Fibroblast of lung (primary cell): ENCODE measurements around the gene PCF11.

Experiments
- EZH2 ChIP-seq: IDR thresholded peaks from 2 replicates; pipeline ENCODE4 v1.5.1; 2012; ENCODE audit warnings: low read length, control low read depth, mild to moderate bottlenecking; ENCODE audit errors: missing control alignments
- TF ChIP-seq, protein P1 (sequence below), 2 donors: IDR thresholded peaks in 1 of 2; conservative IDR thresholded peaks in 1 of 2; 1 replicate in 1 of 2; 2 replicates in 1 of 2; pipeline ENCODE4 v1.5.1; 2011 to 2012; ENCODE audit warnings: low read length in 2 of 2, control low read depth in 1 of 2, inconsistent platforms in 1 of 2, low read depth in 1 of 2, mild to moderate bottlenecking in 1 of 2

DNA sequence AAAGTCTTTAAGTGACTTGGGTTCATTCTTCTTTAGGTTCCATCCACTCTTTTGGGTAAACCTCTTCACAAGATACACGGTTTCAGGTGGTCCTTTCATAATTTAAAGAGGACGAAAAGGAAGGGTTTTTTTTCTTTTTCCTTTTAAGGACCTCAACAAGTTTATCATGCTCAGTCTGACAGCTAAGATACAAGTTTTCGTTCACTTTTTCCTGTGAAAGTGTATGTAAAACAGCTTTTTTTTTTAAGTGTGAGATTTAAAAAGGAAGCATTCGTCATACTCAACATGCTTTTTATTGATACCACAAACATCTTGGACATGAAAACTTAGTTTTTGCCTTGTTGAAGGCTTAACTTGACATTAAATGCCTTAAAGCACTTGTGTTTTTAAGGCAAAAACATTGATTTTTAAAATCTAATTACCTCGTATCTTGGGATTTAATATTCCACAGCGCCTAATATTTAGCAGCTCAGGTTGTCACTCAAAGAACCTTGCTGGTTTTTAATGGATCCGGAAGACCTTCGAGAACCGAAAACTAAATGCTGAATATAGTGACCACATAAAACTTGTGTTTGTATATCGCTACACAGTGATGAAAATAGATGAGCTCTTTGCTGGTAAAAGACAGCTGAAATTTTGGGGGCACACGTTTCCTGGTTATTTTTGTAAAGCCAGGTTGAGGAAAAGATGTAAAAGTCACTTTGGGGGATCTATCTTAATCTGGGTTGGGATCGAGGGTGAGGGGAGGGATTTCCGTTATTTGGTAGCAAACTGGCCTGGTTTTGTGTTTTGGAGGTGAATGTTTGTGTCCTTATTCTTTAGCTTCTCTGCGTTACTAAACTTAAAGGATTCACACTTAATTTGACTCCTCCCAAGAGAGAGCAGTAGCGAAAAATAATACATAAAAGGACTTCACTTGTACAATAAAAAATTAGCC is 2.3 kb downstream of the PCF11 start:
- TF ChIP-seq, protein P1, sequence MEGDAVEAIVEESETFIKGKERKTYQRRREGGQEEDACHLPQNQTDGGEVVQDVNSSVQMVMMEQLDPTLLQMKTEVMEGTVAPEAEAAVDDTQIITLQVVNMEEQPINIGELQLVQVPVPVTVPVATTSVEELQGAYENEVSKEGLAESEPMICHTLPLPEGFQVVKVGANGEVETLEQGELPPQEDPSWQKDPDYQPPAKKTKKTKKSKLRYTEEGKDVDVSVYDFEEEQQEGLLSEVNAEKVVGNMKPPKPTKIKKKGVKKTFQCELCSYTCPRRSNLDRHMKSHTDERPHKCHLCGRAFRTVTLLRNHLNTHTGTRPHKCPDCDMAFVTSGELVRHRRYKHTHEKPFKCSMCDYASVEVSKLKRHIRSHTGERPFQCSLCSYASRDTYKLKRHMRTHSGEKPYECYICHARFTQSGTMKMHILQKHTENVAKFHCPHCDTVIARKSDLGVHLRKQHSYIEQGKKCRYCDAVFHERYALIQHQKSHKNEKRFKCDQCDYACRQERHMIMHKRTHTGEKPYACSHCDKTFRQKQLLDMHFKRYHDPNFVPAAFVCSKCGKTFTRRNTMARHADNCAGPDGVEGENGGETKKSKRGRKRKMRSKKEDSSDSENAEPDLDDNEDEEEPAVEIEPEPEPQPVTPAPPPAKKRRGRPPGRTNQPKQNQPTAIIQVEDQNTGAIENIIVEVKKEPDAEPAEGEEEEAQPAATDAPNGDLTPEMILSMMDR (conservative IDR thresholded peaks at IDR 0.05 in 1 of 2, IDR thresholded peaks at IDR 0.05 in 1 of 2; ENCODE audit: low read depth in 1 of 2, low read length in 2 of 2): no peak
- no peak for TF ChIP-seq EZH2
